ENCODE data around the gene INKA1.
"Not testable (repeated sequence)": the region's sequence is repeated elsewhere in the genome, so short reads cannot be mapped to it uniquely, and the experiment has no call there.

The INKA1 gene

GRCh38 chr3:49802719-49803464, at the start of gene INKA1:
Gene INKA1 (plus strand): TSS chr3:49803261. CDS start chr3:49803393, 132 bp downstream.
- DNase-seq, result peak; percentile 83

GRCh38 chr3:49754536-49754935, 48.5 kb upstream of the INKA1 start:
- DNase-seq, result no peak

GRCh38 chr3:49756036-49756435, 47.0 kb upstream of the INKA1 start:
- no peak for DNase-seq

GRCh38 chr3:49757197-49757596, 45.9 kb upstream of the INKA1 start:
- DNase-seq, result no peak

GRCh38 chr3:49759226-49759625, 43.8 kb upstream of the INKA1 start:
- DNase-seq, result no peak

GRCh38 chr3:49761661-49762060, 41.4 kb upstream of the INKA1 start:
- DNase-seq, result no peak

GRCh38 chr3:49763981-49764380, 39.1 kb upstream of the INKA1 start:
- no peak for DNase-seq

- DNase-seq, result no peak
Measured at GRCh38 chr3:49769286-49769915, 33.7 kb upstream of the INKA1 start.

GRCh38 chr3:49769926-49770325, 33.1 kb upstream of the INKA1 start:
- DNase-seq, result no peak

- no peak for DNase-seq
Measured at GRCh38 chr3:49771340-49771938, 31.6 kb upstream of the INKA1 start.

GRCh38 chr3:49772703-49773102, 30.4 kb upstream of the INKA1 start:
- DNase-seq, result no peak

- no peak for DNase-seq
Measured at GRCh38 chr3:49775538-49775937, 27.5 kb upstream of the INKA1 start.

- not testable (repeated sequence) for DNase-seq
Measured at GRCh38 chr3:49776101-49776500, 27.0 kb upstream of the INKA1 start.

- DNase-seq, result no peak
Measured at GRCh38 chr3:49779358-49780079, 23.5 kb upstream of the INKA1 start.

GRCh38 chr3:49780080-49780974, 22.7 kb upstream of the INKA1 start:
- no peak for DNase-seq

- not testable (repeated sequence) for DNase-seq
Measured at GRCh38 chr3:49780975-49781365, 22.1 kb upstream of the INKA1 start.

- DNase-seq, result no peak
Measured at GRCh38 chr3:49781415-49782199, 21.5 kb upstream of the INKA1 start.

- not testable (repeated sequence) for DNase-seq
Measured at GRCh38 chr3:49782277-49782676, 20.8 kb upstream of the INKA1 start.

- no peak for DNase-seq
Measured at GRCh38 chr3:49785565-49786356, 17.3 kb upstream of the INKA1 start.

GRCh38 chr3:49786357-49787181, 16.5 kb upstream of the INKA1 start, which contains the start of gene IP6K1:
Gene IP6K1 (minus strand): TSS chr3:49786542. CDS start chr3:49748040, 38,502 bp downstream.
- DNase-seq, result peak; percentile 99
